Spinal cord (tissue), 10 donors: ENCODE data around the gene ART1. TPM values are rescaled to one million over a fixed set of nuclear protein-coding genes. Genes with fewer than 3 reads are reported as not detected.

ENCODE experiments used
- DNase-seq, 6 donors: peaks; one replicate each; pipeline versions ENCODE4 v3.0.0 to v3.0.0-alpha.2; 2013 to 2015; ENCODE audit warnings: low spot score in 6 of 6, low read depth in 4 of 6
- H3K27ac ChIP-seq: one replicate; pipeline ENCODE4 v1.5.1; 2013; ENCODE audit warnings: low read depth, low read length, control low read depth
- H3K27me3 ChIP-seq: one replicate; pipeline ENCODE4 v1.6.1; 2013; ENCODE audit warnings: low read length; ENCODE audit not compliant: control insufficient read depth, insufficient read depth
- H3K36me3 ChIP-seq: one replicate; pipeline ENCODE4 v1.6.1; 2013; ENCODE audit warnings: low read length; ENCODE audit not compliant: control insufficient read depth, insufficient read depth
- H3K4me1 ChIP-seq: one replicate; pipeline ENCODE4 v1.6.1; 2013; ENCODE audit warnings: low read length; ENCODE audit not compliant: control insufficient read depth, insufficient read depth
- H3K4me3 ChIP-seq: one replicate; pipeline ENCODE4 v1.5.1; 2013; ENCODE audit warnings: low read depth, low read length, control low read depth
- H3K9me3 ChIP-seq: one replicate; pipeline ENCODE4 v1.6.1; 2013; ENCODE audit warnings: low read length; ENCODE audit not compliant: control insufficient read depth, insufficient read depth
- WGBS: methylation state at CpG from one replicate; pipeline ENCODE4 v1.1.5; 2013; ENCODE audit warnings: missing lambda C conversion rate; ENCODE audit not compliant: insufficient coverage; 5-methylcytosine and 5-hydroxymethylcytosine counted together
- polyA plus RNA-seq, 2 donors: library from polyadenylated mRNA; unstranded; fragments of 120-200 nt; gene quantifications; one replicate each; pipeline ENCODE4 v1.2.1, GENCODE V29; 2013; ENCODE audit not compliant: insufficient read length in 2 of 2
- total RNA-seq, 2 donors: library from RNA; depleted of rRNA in 1 of 2; stranded (reverse); fragments of 120-200 nt in 1 of 2; fragments of >200 nt in 1 of 2; gene quantifications; one replicate each; pipeline versions ENCODE4 v1.2.3 to v1.2.4, GENCODE V29; 2013 to 2014
- donor health status: healthy.

ART1 gene
- total and polyA plus RNA-seq, 4 donors = not detected

DNA sequence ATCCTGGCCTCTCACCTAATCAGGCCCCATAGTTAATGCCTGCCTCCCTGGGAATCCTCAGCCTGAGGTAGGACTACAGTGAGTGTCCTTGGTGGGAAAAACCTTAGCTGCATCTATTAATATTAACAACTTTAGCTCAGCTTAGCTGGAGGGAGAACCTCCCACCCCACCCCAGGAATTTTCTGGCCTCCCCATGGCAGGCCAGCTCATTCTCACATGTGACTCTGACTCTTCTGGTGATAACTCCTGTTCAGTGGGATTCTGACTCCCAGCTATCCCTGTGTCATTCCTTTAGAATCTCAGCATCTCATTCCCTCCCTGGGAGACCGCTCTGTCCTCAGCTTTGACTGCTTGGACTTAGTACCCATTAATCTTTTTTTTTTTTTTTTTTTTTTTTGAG is 17.6 kb upstream of the ART1 start:
- Histone ChIP-seq H3K36me3 (no peaks in the 10 kb centered on the region), H3K9me3 (no peaks in the 10 kb centered on the region), H3K4me1 (no peaks in the 10 kb centered on the region), H3K4me3 (no peak overlapping the region), H3K27ac (no peak overlapping the region), H3K27me3 (no peaks in the 10 kb centered on the region)
- no CpG with 5 or more reads among the region's 1 CpG for WGBS
- DNase-seq = no peak

DNA sequence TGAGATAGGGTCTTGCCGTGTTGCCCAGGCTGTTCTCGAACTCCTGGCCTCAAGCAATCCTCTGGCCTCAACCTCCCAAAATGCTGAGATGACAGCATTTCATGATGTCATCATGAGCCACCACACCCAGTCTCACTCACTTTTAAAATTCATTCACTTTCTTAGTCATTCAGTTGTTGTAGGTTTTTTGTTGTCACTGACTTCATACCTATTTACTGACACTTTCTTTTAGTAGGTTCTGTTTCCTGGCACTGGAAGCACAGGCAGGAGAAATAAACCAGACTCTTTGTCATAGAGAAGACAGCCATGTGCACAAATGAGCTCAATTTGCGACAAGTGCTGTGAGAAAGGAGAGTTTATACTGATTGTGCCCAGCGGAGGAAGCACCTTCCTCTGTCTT is 13.6 kb upstream of the ART1 start:
- WGBS = 82% methylated on average over 2 of the region's 4 CpGs
- Histone ChIP-seq H3K4me1 (no peaks in the 10 kb centered on the region), H3K36me3 (no peaks in the 10 kb centered on the region), H3K27me3 (no peaks in the 10 kb centered on the region), H3K9me3 (no peaks in the 10 kb centered on the region), H3K27ac (no peak overlapping the region), H3K4me3 (no peak overlapping the region)
- no peak for DNase-seq

DNA sequence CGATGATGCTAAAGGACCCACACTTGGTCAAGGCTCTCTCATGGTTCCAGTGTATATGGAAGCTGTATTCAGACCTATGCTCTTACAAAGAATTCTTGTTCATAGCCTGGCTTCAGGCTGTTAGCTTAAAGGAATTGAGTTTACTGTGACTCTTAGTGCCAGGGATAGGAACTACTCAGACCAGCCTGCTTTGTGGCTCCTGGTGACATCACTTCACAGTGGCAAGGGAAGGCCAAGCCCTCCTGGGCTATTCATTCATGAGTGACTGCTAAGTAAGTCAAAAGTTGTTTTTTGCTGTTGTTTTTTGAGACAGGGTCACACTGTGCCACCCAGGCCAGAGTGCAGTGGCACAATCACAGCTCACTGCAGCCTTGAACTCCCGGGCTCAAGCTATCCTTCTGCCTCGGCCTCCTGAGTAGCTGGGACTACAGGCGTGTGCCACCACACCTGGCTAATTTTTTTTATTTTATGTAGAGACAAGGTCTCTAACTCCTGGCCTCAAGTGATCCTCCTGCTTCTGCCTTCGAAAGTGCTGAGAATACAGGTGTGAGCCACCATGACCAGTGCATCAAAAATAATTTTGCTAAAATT is 12.8 kb upstream of the ART1 start:
- Histone ChIP-seq H3K36me3 (no peaks in the 10 kb centered on the region), H3K27me3 (no peaks in the 10 kb centered on the region), H3K27ac (no peak overlapping the region), H3K4me1 (no peaks in the 10 kb centered on the region), H3K4me3 (no peak overlapping the region), H3K9me3 (no peaks in the 10 kb centered on the region)
- DNase-seq = no peak
- WGBS = 88% methylated on average over 5 of the region's 5 CpGs

DNA sequence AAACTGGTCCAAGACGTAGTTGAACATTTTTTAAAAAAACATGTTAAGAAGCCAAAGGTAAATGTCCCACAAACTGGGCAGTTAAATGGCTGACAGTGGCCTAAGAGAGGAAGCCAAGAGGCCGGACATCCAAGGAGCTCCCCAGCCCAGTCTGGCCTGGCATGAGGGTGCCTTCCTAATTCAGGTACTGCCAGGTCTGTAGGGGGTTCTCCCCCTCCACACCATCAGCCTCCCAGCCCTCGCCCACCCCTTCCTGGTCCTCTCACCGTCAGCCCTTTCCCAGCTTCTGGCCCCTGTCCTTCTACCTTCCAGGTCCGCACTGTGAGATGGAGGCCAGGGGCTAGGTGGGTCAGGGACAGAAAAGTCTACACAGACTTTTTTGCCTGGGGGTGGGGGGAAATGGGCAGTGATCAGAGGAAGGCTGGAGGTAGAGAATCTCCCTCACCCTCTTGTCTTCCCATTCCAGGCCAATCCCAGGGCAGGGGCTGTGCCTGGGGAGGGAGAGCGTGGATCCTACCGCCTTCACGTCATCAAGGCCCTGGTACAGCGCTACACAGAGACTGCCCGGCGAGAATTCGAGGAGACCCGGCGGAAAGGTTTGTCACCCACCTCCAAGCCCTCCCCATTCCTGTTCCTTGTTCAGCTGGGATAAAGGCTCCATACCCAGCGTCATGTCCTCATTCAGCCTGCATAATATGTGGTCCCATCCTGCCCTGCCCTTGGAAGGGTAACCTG is 9.1 kb upstream of the ART1 start:
- DNase-seq = no peak
- H3K4me1 ChIP-seq = no peaks in the 10 kb centered on the region
- no peak overlapping the region for H3K27ac ChIP-seq

DNA sequence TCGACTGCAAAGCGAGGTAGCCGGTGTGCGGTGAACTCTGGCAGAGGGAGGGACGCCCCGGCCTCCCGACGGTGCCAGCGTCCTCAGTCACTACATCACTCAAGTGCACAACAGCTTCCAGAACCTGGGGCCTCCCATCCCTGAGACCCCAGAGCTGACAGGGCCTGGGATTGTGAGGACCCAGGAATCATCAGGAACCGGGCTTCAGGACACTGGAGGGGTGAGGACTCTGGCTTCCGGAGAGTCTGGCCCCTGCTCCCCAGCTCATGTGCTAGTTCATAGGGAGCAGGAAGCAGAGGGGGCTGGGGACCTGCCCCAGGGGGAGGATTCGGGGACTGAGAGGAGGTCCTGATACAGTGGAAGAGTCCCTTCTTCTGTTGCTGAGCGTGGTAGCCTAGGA is 7.7 kb upstream of the ART1 start:
- no peak for DNase-seq
- H3K9me3 ChIP-seq = no peaks in the 10 kb centered on the region
- H3K27ac ChIP-seq = no peak overlapping the region
- peaks cover 10% of the 10 kb centered on the region for H3K4me1 ChIP-seq
- no peaks in the 10 kb centered on the region for H3K27me3 ChIP-seq
- no peaks in the 10 kb centered on the region for H3K36me3 ChIP-seq
- no peak overlapping the region for H3K4me3 ChIP-seq
- WGBS = 79% methylated on average over 13 of the region's 13 CpGs

More for the DNA sequence above, 9.1 kb upstream of the ART1 start:
- Histone ChIP-seq H3K9me3 (no peaks in the 10 kb centered on the region), H3K4me3 (no peak overlapping the region), H3K27me3 (no peaks in the 10 kb centered on the region), H3K36me3 (no peaks in the 10 kb centered on the region)
- WGBS = 92% methylated on average over 12 of the region's 15 CpGs

DNA sequence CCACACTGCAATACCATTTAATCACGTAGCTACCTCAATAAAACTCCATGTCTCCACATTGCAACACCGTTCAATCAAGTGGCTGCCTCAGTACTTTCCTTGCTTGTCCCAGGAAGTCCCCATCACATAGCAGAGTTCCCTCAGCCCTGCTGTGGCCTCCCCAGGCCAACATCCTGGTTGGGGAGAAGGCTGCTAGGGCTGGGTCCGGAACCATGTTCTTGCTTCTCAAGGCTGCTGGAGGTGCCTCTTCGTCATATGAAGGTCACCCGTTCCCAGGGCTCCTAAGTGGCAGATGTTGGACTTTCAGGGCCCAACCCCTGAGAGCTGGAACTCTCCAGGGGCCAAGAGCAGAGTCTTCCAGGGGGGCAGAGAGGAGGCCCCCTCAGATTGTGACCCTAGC is 6.4 kb upstream of the ART1 start:
- 97% methylated on average over 4 of the region's 5 CpGs for WGBS

DNA sequence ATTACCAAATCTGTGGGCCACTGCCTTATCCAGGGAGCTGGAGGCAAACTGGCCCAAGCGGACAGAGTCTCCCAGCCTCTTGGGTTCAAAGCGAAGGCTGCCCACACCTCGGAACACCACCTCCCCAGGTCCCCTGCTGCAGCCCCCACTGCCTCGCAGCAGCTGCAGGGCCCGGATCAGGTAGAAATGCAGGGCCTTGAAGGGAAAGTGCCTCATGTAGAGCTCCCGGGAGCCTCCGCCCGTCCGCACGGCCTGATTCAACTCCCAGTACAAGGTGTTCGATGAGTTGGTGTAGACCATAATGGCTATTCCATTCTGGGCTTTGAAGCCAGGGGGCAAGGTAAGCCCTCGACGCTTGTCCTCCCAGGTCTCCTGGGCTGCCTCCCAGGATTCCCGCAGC is 5.1 kb upstream of the ART1 start:
- H3K4me1 ChIP-seq = peaks cover 20% of the 10 kb centered on the region
- no peak for DNase-seq
- peaks cover 4% of the 10 kb centered on the region for H3K27me3 ChIP-seq
- H3K36me3 ChIP-seq = no peaks in the 10 kb centered on the region
- H3K9me3 ChIP-seq = no peaks in the 10 kb centered on the region
- no peak overlapping the region for H3K27ac ChIP-seq
- H3K4me3 ChIP-seq = no peak overlapping the region
- over 99% methylated on average over 14 of the region's 14 CpGs for WGBS

More for the DNA sequence above, 6.4 kb upstream of the ART1 start:
- H3K9me3 ChIP-seq = no peaks in the 10 kb centered on the region
- H3K27me3 ChIP-seq = peaks cover 4% of the 10 kb centered on the region
- DNase-seq = no peak
- no peak overlapping the region for H3K27ac ChIP-seq
- peaks cover 20% of the 10 kb centered on the region for H3K4me1 ChIP-seq
- no peak overlapping the region for H3K4me3 ChIP-seq
- H3K36me3 ChIP-seq = no peaks in the 10 kb centered on the region

DNA sequence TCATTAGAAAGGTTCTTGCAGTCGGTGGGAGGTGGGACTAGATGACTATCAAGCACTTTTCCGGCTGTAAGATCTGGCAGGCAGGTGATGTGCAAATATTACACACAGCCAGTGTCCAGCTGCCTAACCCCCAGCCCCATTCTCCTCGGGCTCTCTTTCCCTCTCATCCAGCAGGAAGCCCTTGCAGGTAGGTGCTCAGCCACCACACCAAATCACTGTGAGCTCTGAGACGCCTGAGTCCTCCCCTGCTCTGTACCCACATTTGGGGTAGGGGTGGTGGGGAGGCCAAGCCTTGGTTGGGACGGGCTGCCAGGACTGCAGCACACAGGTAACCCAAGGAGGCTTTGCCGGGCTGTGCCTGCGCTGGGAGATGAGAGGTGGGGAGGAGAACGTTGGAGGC is 3.7 kb upstream of the ART1 start:
- Histone ChIP-seq H3K9me3 (no peaks in the 10 kb centered on the region), H3K27me3 (peaks cover 4% of the 10 kb centered on the region), H3K27ac (no peak overlapping the region), H3K4me3 (no peak overlapping the region), H3K36me3 (no peaks in the 10 kb centered on the region), H3K4me1 (peaks cover 20% of the 10 kb centered on the region)
- WGBS = 54% methylated on average over 7 of the region's 8 CpGs
- no peak for DNase-seq

DNA sequence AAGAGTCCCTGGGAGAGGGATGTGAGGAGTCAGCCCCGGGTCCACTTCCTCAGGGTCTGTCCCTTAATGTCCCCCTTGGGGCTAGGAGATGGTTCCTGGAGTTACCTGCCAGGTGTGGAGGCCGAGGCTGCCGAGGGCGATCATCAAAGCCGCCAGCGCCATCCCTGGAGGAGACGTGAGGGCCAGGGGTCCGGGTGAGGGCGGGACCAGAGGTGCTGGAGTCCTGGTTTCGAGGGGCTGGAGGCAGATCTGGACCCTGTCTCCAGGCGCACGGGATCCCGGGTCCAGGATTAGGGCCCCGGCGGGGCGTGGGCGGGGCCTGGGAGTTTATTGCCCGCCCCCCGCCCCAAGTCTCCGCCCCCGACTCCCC is 3.2 kb upstream of the ART1 start, which contains the start of gene ART5:
TSS of gene ART5 (minus strand) at position 292 of the 370 bp plus-strand sequence. CDS start at position 162, 130 bp downstream.
- peaks cover 4% of the 10 kb centered on the region for H3K27me3 ChIP-seq
- no peaks in the 10 kb centered on the region for H3K36me3 ChIP-seq
- H3K27ac ChIP-seq = no peak within 1 kb of the TSS
- 4% methylated on average over 17 of the region's 21 CpGs for WGBS
- H3K9me3 ChIP-seq = no peaks in the 10 kb centered on the region
- DNase-seq = no peak
- peak within 1 kb of the TSS; percentile 54 for H3K4me3 ChIP-seq
- peaks cover 20% of the 10 kb centered on the region for H3K4me1 ChIP-seq
